SK-MEL-5 (cell line): ENCODE data around the gene TMED8. TPM values are rescaled to one million over a fixed set of nuclear protein-coding genes. Genes with fewer than 3 reads are reported as not detected.
"Not testable (repeated sequence)": the region's sequence is repeated elsewhere in the genome, so short reads cannot be mapped to it uniquely, and the experiment has no call there.

ENCODE experiments used
- DNase-seq: peaks from one replicate; pipeline ENCODE4 v3.0.0-alpha.2; 2016; ENCODE audit warnings: low read depth, low spot score
- in situ Hi-C: cut with HindIII; loops from 2 replicates; pipeline ENCODE4 v1.10.0; 2016; ENCODE audit warnings: low sequenced_read_pairs, high pct_unique_total_duplicates, low pct_unique_long_range_greater_than_20kb
- polyA plus RNA-seq, 2 experiments: library from polyadenylated mRNA; depleted of rRNA; stranded (reverse); fragments of >200 nt; gene quantifications; 2 replicates each; pipeline ENCODE4 v1.2.3, GENCODE V29; 2015
- total RNA-seq: library from RNA; depleted of rRNA; stranded (reverse); fragments of >200 nt; shearing (Covaris generic); gene quantifications from 2 replicates; pipeline ENCODE4 v1.2.3, GENCODE V29; 2014; rRNA removed

TMED8 gene
- total RNA-seq, result 22.2 and 22.6 TPM in 2 replicates
- 16.3 and 24.3 TPM in 2 replicates for polyA plus RNA-seq (2015; cell fraction: cytosol; rRNA removed)
- 10.3 and 12.5 TPM in 2 replicates for polyA plus RNA-seq (2015; cell fraction: nucleus; rRNA removed)

GRCh38 chr14:77376771-77377501 lies at the start of gene TMED8, which contains the start of gene SAMD15:
TSS of gene TMED8 (minus strand) at chr14:77377094. CDS start at chr14:77377053, 41 bp downstream.
TSS of gene SAMD15 (plus strand) at chr14:77377379. CDS start at chr14:77377419, 40 bp downstream.
- in situ Hi-C loops, result no loop called here
- peak; percentile 81 for DNase-seq

- in situ Hi-C loops, result no loop called here
- DNase-seq, result no peak
Observed at GRCh38 chr14:77426396-77426795, 49.5 kb upstream of the TMED8 start.

DNA sequence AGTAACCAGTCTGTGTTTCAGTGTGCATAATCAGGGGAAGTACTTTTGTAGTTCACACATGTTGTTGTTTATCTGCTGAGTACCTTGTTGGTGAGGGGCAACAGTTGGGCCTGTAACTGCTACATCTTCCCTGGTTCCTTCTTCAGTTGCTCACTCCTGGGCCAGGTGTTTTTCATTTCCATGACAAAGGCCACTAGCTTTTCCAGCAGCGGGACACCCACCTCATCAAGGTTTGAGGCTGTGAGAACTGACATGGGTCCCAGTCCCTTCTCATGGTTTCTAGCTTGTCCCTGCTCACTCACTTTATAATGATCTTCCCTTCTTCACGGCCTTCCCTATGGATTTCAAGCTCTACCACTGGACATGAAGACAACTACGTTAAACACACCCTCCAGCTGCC lies 48.0 kb upstream of the TMED8 start:
- no peak for DNase-seq
- in situ Hi-C loops, result no loop called here

DNA sequence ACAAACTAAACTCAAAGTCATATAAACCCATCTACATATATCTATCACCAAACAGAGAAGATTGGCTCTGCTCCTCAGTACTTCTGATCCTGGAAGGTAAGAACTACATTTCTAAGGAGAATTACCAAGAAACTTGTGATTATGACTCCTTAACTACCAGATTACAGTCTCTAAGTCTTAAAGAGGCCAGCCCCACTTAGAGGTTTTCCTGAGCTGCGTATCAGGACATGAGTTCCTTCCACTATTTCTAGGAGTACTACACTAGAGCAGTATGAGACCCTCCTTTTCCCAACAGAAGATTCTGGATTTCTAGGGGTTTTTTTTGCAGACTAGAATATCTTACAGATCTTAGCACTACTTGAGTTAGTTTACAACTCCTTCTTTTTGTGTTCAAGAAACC lies 46.5 kb upstream of the TMED8 start, which contains the start of gene NOXRED1:
Gene NOXRED1 (minus strand): TSS at position 101 of the 400 bp plus-strand sequence. CDS start 634 bp downstream, outside the sequence.
- no peak for DNase-seq
- in situ Hi-C loops, result no loop called here

GRCh38 chr14:77421201-77421600 lies 44.3 kb upstream of the TMED8 start:
- in situ Hi-C loops, result no loop called here
- DNase-seq, result no peak

DNA sequence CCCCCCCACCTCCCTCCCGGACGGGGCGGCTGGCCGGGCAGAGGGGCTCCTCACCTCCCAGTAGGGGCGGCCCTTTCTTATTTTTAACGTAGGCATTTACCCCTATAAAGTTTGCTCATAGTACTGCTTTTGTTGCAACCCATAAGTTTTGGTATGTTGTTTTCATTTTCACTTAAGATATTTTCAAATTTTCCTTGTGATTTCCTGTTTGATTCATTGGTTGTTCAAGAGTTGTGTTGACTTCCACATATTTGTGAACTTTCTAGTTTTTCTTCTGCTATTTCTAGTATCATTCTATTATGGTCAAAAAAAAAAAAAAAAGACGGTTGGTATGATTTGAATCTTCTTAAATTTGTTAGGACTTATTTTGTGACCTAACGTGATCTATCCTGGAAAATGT lies 39.9 kb upstream of the TMED8 start:
- in situ Hi-C loops, result no loop called here
- no peak for DNase-seq

DNA sequence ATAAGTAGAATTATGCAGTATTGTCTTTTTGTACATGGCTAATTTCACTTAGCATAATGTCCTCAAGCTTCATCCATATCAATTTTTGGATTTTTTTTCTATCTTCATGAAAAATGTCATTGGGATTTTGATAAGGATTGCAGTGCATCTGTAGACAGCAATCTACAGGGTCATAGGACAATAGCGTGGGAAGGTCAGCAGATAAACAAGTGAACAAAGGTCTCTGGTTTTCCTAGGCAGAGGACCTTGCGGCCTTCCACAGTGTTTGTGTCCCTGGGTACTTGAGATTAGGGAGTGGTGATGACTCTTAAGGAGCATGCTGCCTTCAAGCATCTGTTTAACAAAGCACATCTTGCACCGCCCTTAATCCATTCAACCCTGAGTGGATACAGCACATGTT lies 39.2 kb upstream of the TMED8 start:
- in situ Hi-C loops, DNase-seq: not testable (repeated sequence)

DNA sequence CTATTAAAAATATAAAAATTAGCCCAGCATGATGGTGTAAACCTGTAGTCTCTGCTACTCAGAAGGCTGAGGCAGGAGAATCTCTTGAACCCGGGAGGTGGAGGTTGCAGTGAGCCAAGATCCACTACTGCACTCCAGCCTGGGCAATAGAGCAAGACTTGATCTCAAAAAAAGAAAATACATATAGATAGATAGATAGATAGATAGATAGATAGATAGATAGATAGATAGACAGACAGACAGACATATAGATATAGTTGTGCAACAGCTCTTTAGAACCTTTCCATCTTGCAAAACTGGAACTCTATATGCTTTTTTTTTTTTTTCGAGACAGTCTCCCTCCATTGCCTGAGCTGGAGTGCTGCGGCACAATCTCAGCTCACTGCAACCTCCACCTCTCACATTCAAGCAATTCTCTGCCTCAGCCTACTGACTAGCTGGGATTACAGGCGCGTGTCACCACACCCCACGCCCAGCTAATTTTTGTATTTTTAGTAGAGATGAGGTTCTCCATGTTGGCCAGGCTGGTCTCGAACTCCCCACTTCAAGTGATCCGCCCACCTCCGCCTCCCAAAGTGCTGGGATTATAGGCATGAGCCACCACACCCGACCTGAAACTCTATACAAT lies 38.6 kb upstream of the TMED8 start:
- in situ Hi-C loops, DNase-seq: not testable (repeated sequence)

DNA sequence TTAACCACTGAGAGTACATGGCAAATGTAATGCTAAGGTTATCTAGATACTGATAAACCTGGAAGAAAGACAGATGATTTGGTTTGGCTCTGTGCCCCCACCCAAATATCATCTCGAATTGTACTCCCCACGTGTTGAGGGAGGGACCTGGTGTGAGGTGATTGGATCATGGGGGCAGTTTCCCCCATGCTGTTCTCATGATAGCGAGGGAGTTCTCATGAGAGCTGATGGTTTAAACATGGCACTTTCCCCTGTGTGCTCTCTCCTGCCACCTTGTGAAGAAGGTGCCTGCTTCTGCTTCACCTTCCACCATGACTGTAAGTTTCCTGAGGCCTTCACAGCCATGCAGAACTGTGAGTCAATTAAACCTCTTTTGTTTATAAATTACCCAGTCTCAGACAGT lies 32.2 kb upstream of the TMED8 start:
- in situ Hi-C loops, result no loop called here
- DNase-seq, result peak; percentile 48

DNA sequence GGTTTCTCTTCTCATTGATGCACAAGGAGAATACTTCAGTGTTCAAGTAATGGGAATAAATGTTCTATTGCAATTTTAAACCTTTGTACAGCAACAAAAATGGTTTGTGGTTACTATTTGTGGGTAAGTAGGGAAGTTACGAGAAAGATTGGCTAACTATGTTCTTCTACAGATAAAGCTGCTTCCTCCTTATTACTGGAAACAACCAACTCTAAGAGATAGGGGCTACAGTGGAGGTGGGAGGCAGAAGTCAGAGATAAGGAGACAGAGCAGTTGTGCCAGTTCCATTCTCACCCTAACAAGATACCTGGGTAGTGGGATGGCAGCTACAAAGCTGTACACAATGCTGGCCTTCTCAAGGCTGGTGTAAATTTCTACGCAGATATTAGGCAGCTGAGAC lies 30.3 kb upstream of the TMED8 start:
- no peak for DNase-seq
- in situ Hi-C loops, result no loop called here

- in situ Hi-C loops, result no loop called here
- no peak for DNase-seq
Observed at GRCh38 chr14:77406718-77407117, 29.8 kb upstream of the TMED8 start.

- in situ Hi-C loops, result no loop called here
- DNase-seq, result no peak
Observed at GRCh38 chr14:77406086-77406485, 29.2 kb upstream of the TMED8 start.

- DNase-seq, result no peak
- in situ Hi-C loops, result no loop called here
Observed at GRCh38 chr14:77403768-77404167, 26.9 kb upstream of the TMED8 start.

- in situ Hi-C loops, result no loop called here
- DNase-seq, result no peak
Observed at GRCh38 chr14:77400216-77400615, 23.3 kb upstream of the TMED8 start.

GRCh38 chr14:77390188-77390587 lies 13.3 kb upstream of the TMED8 start:
- in situ Hi-C loops, result no loop called here
- DNase-seq, result no peak

DNA sequence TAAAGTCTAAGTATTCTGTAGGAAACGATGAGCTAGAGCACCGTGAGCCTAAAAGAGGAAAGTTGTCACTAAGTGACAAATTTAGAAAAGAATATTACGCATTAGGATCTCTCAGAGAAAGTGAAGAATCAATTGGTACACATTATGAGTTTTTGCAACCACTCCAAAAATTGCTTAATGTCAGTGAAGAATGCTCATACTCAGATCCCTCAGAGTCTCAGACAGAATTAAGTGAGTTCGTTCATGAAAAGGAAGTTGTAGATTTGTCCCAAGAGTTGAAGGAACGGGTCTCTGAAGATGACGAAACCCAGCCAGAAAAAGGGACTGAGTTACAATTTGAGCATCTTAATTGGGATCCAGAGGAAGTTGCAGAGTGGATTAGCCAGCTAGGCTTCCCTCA lies 1.8 kb upstream of the TMED8 start:
- in situ Hi-C loops, result no loop called here
- DNase-seq, result no peak

- no peak for DNase-seq
- in situ Hi-C loops, result no loop called here
Observed at GRCh38 chr14:77377502-77377844, 579 bp upstream of the TMED8 start.

- DNase-seq, result no peak
- in situ Hi-C loops, result no loop called here
Observed at GRCh38 chr14:77375973-77376770, 722 bp downstream of the TMED8 start.
